HepG2 (cell line): Measurements from ENCODE around the gene RPF1. TPM values are rescaled to one million over a fixed set of nuclear protein-coding genes. Genes with fewer than 3 reads are reported as not detected.

ENCODE experiments used
- ATF1 ChIP-seq: IDR thresholded peaks from 2 replicates; pipeline ENCODE4 v1.6.1; 2016; ENCODE audit warnings: mild to moderate bottlenecking, control low read depth
- CBX1 ChIP-seq: IDR thresholded peaks from one replicate; pipeline ENCODE4 v1.6.1; 2016; ENCODE audit warnings: antibody characterized with exemption, low read depth
- DR1 ChIP-seq: sonication (generic); formaldehyde crosslinking; IDR thresholded peaks from 2 replicates; pipeline ENCODE4 v1.8.0; 2021; ENCODE audit warnings: mild to moderate bottlenecking, missing genetic modification reagents, inconsistent platforms
- GLMP ChIP-seq: sonication (generic); formaldehyde crosslinking; IDR thresholded peaks from 2 replicates; pipeline ENCODE4 v1.9.0; 2021; ENCODE audit warnings: missing genetic modification reagents, mild to moderate bottlenecking, borderline replicate concordance
- GTF3A ChIP-seq: sonication (generic); formaldehyde crosslinking; conservative IDR thresholded peaks from 2 replicates; pipeline ENCODE4 v1.4.0; 2020; ENCODE audit warnings: mild to moderate bottlenecking, missing genetic modification reagents
- IRX3 ChIP-seq: sonication (generic); formaldehyde crosslinking; IDR thresholded peaks from 2 replicates; pipeline ENCODE4 v1.8.1; 2023; ENCODE audit warnings: mild to moderate bottlenecking, low read depth, missing genetic modification reagents, borderline replicate concordance
- MATR3 ChIP-seq: sonication (generic); formaldehyde crosslinking; IDR thresholded peaks from 2 replicates; pipeline ENCODE4 v1.4.0; 2020; ENCODE audit warnings: missing genetic modification reagents
- NCOA1 ChIP-seq: sonication (generic); formaldehyde crosslinking; IDR thresholded peaks from 2 replicates; pipeline ENCODE4 v1.9.0; 2021; ENCODE audit warnings: missing genetic modification reagents
- NFKBIZ ChIP-seq: IDR thresholded peaks from 2 replicates; pipeline ENCODE4 v1.6.1; 2018; ENCODE audit warnings: missing genetic modification reagents, missing compliant biosample characterization
- PRPF4 ChIP-seq: fragments of 200-400 bp; formaldehyde crosslinking; IDR thresholded peaks from 2 replicates; pipeline ENCODE4 v1.6.1; 2016; ENCODE audit warnings: low read length, low read depth; ENCODE audit not compliant: poor library complexity, severe bottlenecking
- REPIN1 ChIP-seq: sonication (generic); formaldehyde crosslinking; IDR thresholded peaks from 2 replicates; pipeline ENCODE4 v1.8.0; 2022; ENCODE audit warnings: missing genetic modification reagents, low read depth, mild to moderate bottlenecking, borderline replicate concordance
- SALL1 ChIP-seq: sonication (generic); formaldehyde crosslinking; IDR thresholded peaks from 2 replicates; pipeline ENCODE4 v1.8.0; 2022; ENCODE audit warnings: mild to moderate bottlenecking, missing genetic modification reagents
- SNAPC2 ChIP-seq: sonication (generic); formaldehyde crosslinking; IDR thresholded peaks from 2 replicates; pipeline ENCODE4 v1.8.1; 2022; ENCODE audit warnings: mild to moderate bottlenecking, missing genetic modification reagents
- SNAPC5 ChIP-seq: sonication (generic); formaldehyde crosslinking; IDR thresholded peaks from 2 replicates; pipeline ENCODE4 v1.8.1; 2023; ENCODE audit warnings: mild to moderate bottlenecking, missing genetic modification reagents, borderline replicate concordance
- TRIM24 ChIP-seq: sonication (generic); formaldehyde crosslinking; IDR thresholded peaks from 2 replicates; pipeline ENCODE4 v1.8.0; 2022; ENCODE audit warnings: mild to moderate bottlenecking, missing genetic modification reagents
- ZIK1 ChIP-seq: sonication (generic); formaldehyde crosslinking; IDR thresholded peaks from 2 replicates; pipeline ENCODE4 v1.5.0; 2020; ENCODE audit warnings: mild to moderate bottlenecking, low read depth, missing genetic modification reagents, borderline replicate concordance
- ZNF292 ChIP-seq: sonication (generic); formaldehyde crosslinking; IDR thresholded peaks from 2 replicates; pipeline ENCODE4 v1.8.1; 2022; ENCODE audit warnings: mild to moderate bottlenecking, low read depth, missing genetic modification reagents, borderline replicate concordance
- ZNF333 ChIP-seq: sonication (generic); formaldehyde crosslinking; IDR thresholded peaks from 2 replicates; pipeline ENCODE4 v1.4.0; 2020; ENCODE audit warnings: mild to moderate bottlenecking, missing genetic modification reagents, borderline replicate concordance
- ZNF44 ChIP-seq: sonication (generic); formaldehyde crosslinking; IDR thresholded peaks from 2 replicates; pipeline ENCODE4 v1.5.1; 2020; ENCODE audit warnings: mild to moderate bottlenecking, missing genetic modification reagents
- ZNF501 ChIP-seq: sonication (generic); formaldehyde crosslinking; IDR thresholded peaks from 2 replicates; pipeline ENCODE4 v1.5.1; 2020; ENCODE audit warnings: mild to moderate bottlenecking, moderate library complexity, missing genetic modification reagents
- ZNF513 ChIP-seq: sonication (generic); formaldehyde crosslinking; conservative IDR thresholded peaks from 2 replicates; pipeline ENCODE4 v1.5.0; 2020; ENCODE audit warnings: missing genetic modification reagents
- ZNF576 ChIP-seq: sonication (generic); formaldehyde crosslinking; IDR thresholded peaks from 2 replicates; pipeline ENCODE4 v1.4.0; 2020; ENCODE audit warnings: mild to moderate bottlenecking, missing genetic modification reagents
- ZNF607 ChIP-seq: sonication (generic); formaldehyde crosslinking; IDR thresholded peaks from 2 replicates; pipeline ENCODE4 v1.5.1; 2020; ENCODE audit warnings: missing genetic modification reagents, mild to moderate bottlenecking, borderline replicate concordance
- ZNF782 ChIP-seq: sonication (generic); formaldehyde crosslinking; IDR thresholded peaks from 2 replicates; pipeline ENCODE4 v1.4.0; 2020; ENCODE audit warnings: missing genetic modification reagents, mild to moderate bottlenecking, borderline replicate concordance
- polyA plus RNA-seq, 8 experiments: library from polyadenylated mRNA; depleted of rRNA in 3 of 8; stranded (reverse) in 7 of 8; unstranded in 1 of 8; fragments of >200 nt; fragmentation: Illumina TruSeq in 4 of 8; extraction: Trizol in 4 of 8; gene quantifications; 2 replicates each; pipeline versions ENCODE4 v1.2.1 to v1.2.3, GENCODE V29; 2011 to 2016; ENCODE audit warnings: low read depth in 4 of 8, missing spikeins in 1 of 8, mixed read lengths in 1 of 8; ENCODE audit not compliant: insufficient read depth in 1 of 8
- total RNA-seq, 5 experiments: library from RNA; depleted of rRNA; stranded (reverse); fragments of >200 nt; fragmentation: Illumina TruSeq; extraction: Trizol; gene quantifications; 2 replicates each; pipeline ENCODE4 v1.2.3, GENCODE V29; 2016; ENCODE audit warnings: low read depth in 1 of 5
- TF ChIP-seq, protein P1 (sequence below): IDR thresholded peaks from 2 replicates; pipeline ENCODE4 v1.6.1; 2016; ENCODE audit warnings: low read depth

The RPF1 gene
- total and polyA plus RNA-seq, 2 of the 13 experiments (the other 11 are each of a cell fraction or from before 2014, with no cell fraction given): 23.0 to 39.0 TPM

DNA sequence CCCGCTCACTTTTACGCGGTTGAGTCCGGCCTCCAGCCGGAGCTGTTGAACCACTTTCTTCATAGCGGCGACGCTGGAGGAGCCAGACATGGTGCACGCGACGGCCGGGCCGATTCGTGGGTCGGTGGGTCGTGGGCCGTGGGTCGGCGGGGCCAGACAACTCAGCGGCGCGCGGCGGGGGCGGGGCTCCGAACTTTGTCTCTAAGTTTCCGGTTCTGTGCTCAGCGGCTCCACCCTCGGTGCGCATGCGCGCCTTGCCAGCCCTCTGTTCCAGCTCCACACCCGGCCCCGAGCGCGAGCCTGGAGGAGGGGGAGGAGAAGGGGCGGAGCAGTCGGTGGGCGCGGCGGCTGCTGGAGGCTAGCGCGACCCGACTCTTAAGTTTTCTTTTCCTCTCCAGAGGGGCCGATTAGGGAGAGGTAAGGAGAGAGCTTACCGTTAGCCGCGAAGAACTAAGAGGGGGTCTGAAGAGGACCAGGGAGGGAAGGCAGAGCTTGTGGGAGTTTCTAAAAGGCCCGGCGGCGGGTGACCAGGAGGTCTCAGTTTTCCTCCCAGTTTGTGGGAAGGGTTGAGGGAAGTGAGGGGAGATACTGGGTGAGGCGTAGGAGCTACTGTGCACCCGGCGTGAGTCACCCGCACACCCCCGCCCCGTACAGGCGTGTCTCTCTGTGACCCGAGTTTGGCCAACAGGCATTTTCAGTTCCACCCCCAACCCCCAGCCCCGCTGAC, 27.1 kb downstream of the RPF1 start, which contains the start of the genes GNG5 and SPATA1 (continued):
- TF ChIP-seq REPIN1 (CRISPR knock-in tag): no peak
- no peak for TF ChIP-seq MATR3 (CRISPR knock-in tag)
- TF ChIP-seq, protein P1, sequence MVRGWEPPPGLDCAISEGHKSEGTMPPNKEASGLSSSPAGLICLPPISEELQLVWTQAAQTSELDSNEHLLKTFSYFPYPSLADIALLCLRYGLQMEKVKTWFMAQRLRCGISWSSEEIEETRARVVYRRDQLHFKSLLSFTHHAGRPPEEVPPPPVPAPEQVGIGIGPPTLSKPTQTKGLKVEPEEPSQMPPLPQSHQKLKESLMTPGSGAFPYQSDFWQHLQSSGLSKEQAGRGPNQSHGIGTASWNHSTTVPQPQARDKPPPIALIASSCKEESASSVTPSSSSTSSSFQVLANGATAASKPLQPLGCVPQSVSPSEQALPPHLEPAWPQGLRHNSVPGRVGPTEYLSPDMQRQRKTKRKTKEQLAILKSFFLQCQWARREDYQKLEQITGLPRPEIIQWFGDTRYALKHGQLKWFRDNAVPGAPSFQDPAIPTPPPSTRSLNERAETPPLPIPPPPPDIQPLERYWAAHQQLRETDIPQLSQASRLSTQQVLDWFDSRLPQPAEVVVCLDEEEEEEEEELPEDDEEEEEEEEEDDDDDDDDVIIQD (CRISPR knock-in tag): no peak
- TF ChIP-seq GTF3A (CRISPR knock-in tag): no peak
- peak; percentile 50 for TF ChIP-seq SALL1 (CRISPR knock-in tag)
- TF ChIP-seq NCOA1: no peak
- TF ChIP-seq NFKBIZ (CRISPR knock-in tag): peak; percentile 19; the same call in 1 of the 2 replicates
- TF ChIP-seq ZNF607 (CRISPR knock-in tag): no peak; the same call in 1 of the 2 replicates
- TF ChIP-seq ZNF44 (CRISPR knock-in tag): no peak
- TF ChIP-seq ZNF576: no peak
- TF ChIP-seq SNAPC5 (CRISPR knock-in tag): no peak
- TF ChIP-seq PRPF4: no peak
- TF ChIP-seq ZNF333 (CRISPR knock-in tag): no peak
- no peak for TF ChIP-seq GLMP (CRISPR knock-in tag)
- no peak for TF ChIP-seq ZNF782 (CRISPR knock-in tag)
- no peak for TF ChIP-seq TRIM24
- no peak for TF ChIP-seq DR1 (CRISPR knock-in tag)
- TF ChIP-seq SNAPC2 (CRISPR knock-in tag): no peak
- peak; percentile 86 for TF ChIP-seq ZNF292 (CRISPR knock-in tag)
- TF ChIP-seq ZIK1 (CRISPR knock-in tag): no peak
- no peak for TF ChIP-seq ZNF513 (CRISPR knock-in tag)
- TF ChIP-seq ATF1 (CRISPR knock-in tag): no peak
- 0 out of 2 replicates have a peak, but pooled peaks have one; percentile 50 for TF ChIP-seq IRX3
- no peak for TF ChIP-seq CBX1
- TF ChIP-seq ZNF501 (CRISPR knock-in tag): peak; percentile 76
